ENCODE results near the gene AGBL1. TPM values are rescaled to one million over a fixed set of nuclear protein-coding genes. Genes with fewer than 3 reads are reported as not detected.

AGBL1 gene
- polyA plus RNA-seq, 1 donor (not counting 4 experiments of a cell fraction or from before 2014, with no cell fraction given): not detected

- FAIRE-seq: no peak
- no peaks in the 10 kb centered on the region for H4K20me1 ChIP-seq (ENCODE audit: control insufficient read depth, extremely low read depth, insufficient read depth, low read length)
These were observed 25.3 kb upstream of the AGBL1 start for GRCh38 chr15:86054338-86054737.

GRCh38 chr15:86055688-86056087 lies 24.0 kb upstream of the AGBL1 start:
- no peak overlapping the region for H3K27ac ChIP-seq (ENCODE audit: control insufficient read depth, insufficient read depth, low read length)
- H3K36me3 ChIP-seq (ENCODE audit: control insufficient read depth in 2 of 2, extremely low read depth in 1 of 2, insufficient read depth in 2 of 2, low read length in 2 of 2): no peaks in the 10 kb centered on the region
- dilution Hi-C loops (cut with MboI; ENCODE audit: extremely low pct_ligation_motif_present, low sequenced_read_pairs): no loop called here
- no peak overlapping the region for H3K4me2 ChIP-seq (ENCODE audit: control insufficient read depth, extremely low read depth, insufficient read depth, low read depth, low read length)
- no peaks in the 10 kb centered on the region for H3K4me1 ChIP-seq (ENCODE audit: control insufficient read depth, extremely low read depth, insufficient read depth, low read length)
- peaks cover 1% of the 10 kb centered on the region for H3K9me3 ChIP-seq (ENCODE audit: control insufficient read depth, low read depth, low read length)
- no peaks in the 10 kb centered on the region for H3K27me3 ChIP-seq (ENCODE audit: control insufficient read depth, extremely low read depth, insufficient read depth, low read length)
- no peaks in the 10 kb centered on the region for H3K9me1 ChIP-seq (ENCODE audit: control insufficient read depth, extremely low read depth, insufficient read depth, low read length)
- no peak overlapping the region for H2AFZ ChIP-seq (ENCODE audit: control insufficient read depth, low read length)
- no peak for TF ChIP-seq EZH2 (IDR thresholded peaks at IDR 0.05; ENCODE audit: low read length)
- no peak for TF ChIP-seq CTCF (optimal IDR thresholded peaks at IDR 0.05 in 1 of 3, IDR thresholded peaks at IDR 0.05 in 1 of 3, conservative IDR thresholded peaks at IDR 0.05 in 1 of 3; ENCODE audit: extremely low read depth in 1 of 3, insufficient read depth in 2 of 3, low read length in 3 of 3)
- H3K9ac ChIP-seq (ENCODE audit: control insufficient read depth, extremely low read depth, insufficient read depth, low read length): no peak overlapping the region
- no peak for DNase-seq (ENCODE audit: low read depth, low spot score)
- H3K4me3 ChIP-seq (ENCODE audit: control insufficient read depth in 2 of 3, extremely low read depth in 1 of 3, insufficient read depth in 2 of 3, low read depth in 1 of 3, low read length in 3 of 3): no peak overlapping the region
- H4K20me1 ChIP-seq (ENCODE audit: control insufficient read depth, extremely low read depth, insufficient read depth, low read length): no peaks in the 10 kb centered on the region
- H3K79me2 ChIP-seq (ENCODE audit: control insufficient read depth, insufficient read depth, low read length): no peaks in the 10 kb centered on the region
- FAIRE-seq: no peak

More at GRCh38 chr15:86054338-86054737, 25.3 kb upstream of the AGBL1 start:
- no peak overlapping the region for H3K27ac ChIP-seq (ENCODE audit: control insufficient read depth, insufficient read depth, low read length)
- no peak for DNase-seq (ENCODE audit: low read depth, low spot score)
- H3K4me2 ChIP-seq (ENCODE audit: control insufficient read depth, extremely low read depth, insufficient read depth, low read depth, low read length): no peak overlapping the region
- dilution Hi-C loops (cut with MboI; ENCODE audit: extremely low pct_ligation_motif_present, low sequenced_read_pairs): no loop called here
- no peak overlapping the region for H3K4me3 ChIP-seq (ENCODE audit: control insufficient read depth in 2 of 3, extremely low read depth in 1 of 3, insufficient read depth in 2 of 3, low read depth in 1 of 3, low read length in 3 of 3)
- no peak overlapping the region for H2AFZ ChIP-seq (ENCODE audit: control insufficient read depth, low read length)
- no peaks in the 10 kb centered on the region for H3K79me2 ChIP-seq (ENCODE audit: control insufficient read depth, insufficient read depth, low read length)
- H3K27me3 ChIP-seq (ENCODE audit: control insufficient read depth, extremely low read depth, insufficient read depth, low read length): no peaks in the 10 kb centered on the region
- no peaks in the 10 kb centered on the region for H3K36me3 ChIP-seq (ENCODE audit: control insufficient read depth in 2 of 2, extremely low read depth in 1 of 2, insufficient read depth in 2 of 2, low read length in 2 of 2)
- no peaks in the 10 kb centered on the region for H3K4me1 ChIP-seq (ENCODE audit: control insufficient read depth, extremely low read depth, insufficient read depth, low read length)
- no peak overlapping the region for H3K9ac ChIP-seq (ENCODE audit: control insufficient read depth, extremely low read depth, insufficient read depth, low read length)
- H3K9me3 ChIP-seq (ENCODE audit: control insufficient read depth, low read depth, low read length): peaks cover 1% of the 10 kb centered on the region
- TF ChIP-seq CTCF (optimal IDR thresholded peaks at IDR 0.05 in 1 of 3, IDR thresholded peaks at IDR 0.05 in 1 of 3, conservative IDR thresholded peaks at IDR 0.05 in 1 of 3; ENCODE audit: extremely low read depth in 1 of 3, insufficient read depth in 2 of 3, low read length in 3 of 3) (no peak), EZH2 (IDR thresholded peaks at IDR 0.05; ENCODE audit: low read length) (no peak)
- H3K9me1 ChIP-seq (ENCODE audit: control insufficient read depth, extremely low read depth, insufficient read depth, low read length): no peaks in the 10 kb centered on the region
